HepG2 (cell line): ENCODE data around the gene LRRN4CL. TPM values are rescaled to one million over a fixed set of nuclear protein-coding genes. Genes with fewer than 3 reads are reported as not detected.
A peak's percentile ranks its signal among the peaks of the same experiment; 100 is the strongest.

Source experiments
- CCDC6 ChIP-seq: sonication (generic); formaldehyde crosslinking; IDR thresholded peaks from 2 replicates; pipeline ENCODE4 v1.8.1; 2022; ENCODE audit warnings: mild to moderate bottlenecking, missing genetic modification reagents, moderate library complexity
- EHMT2 ChIP-seq: fragments of 200-600 bp; sonication (generic); IDR thresholded peaks from 2 replicates; pipeline ENCODE4 v1.7.0; 2017; ENCODE audit warnings: antibody characterized with exemption, low read depth, low read length, borderline replicate concordance
- FIP1L1 ChIP-seq: fragments of 200-400 bp; formaldehyde crosslinking; IDR thresholded peaks from 2 replicates; pipeline ENCODE4 v1.6.1; 2018; ENCODE audit warnings: low read depth, mild to moderate bottlenecking, low read length, moderate library complexity, borderline replicate concordance; ENCODE audit not compliant: insufficient read depth
- HNRNPK ChIP-seq: fragments of 200-400 bp; formaldehyde crosslinking; IDR thresholded peaks from 2 replicates; pipeline ENCODE4 v1.6.1; 2018; ENCODE audit warnings: low read length, low read depth, moderate library complexity, mild to moderate bottlenecking; ENCODE audit not compliant: poor library complexity, severe bottlenecking
- MTF1 ChIP-seq: sonication (generic); formaldehyde crosslinking; IDR thresholded peaks from 2 replicates; pipeline ENCODE4 v1.5.0; 2020; ENCODE audit warnings: missing genetic modification reagents
- NFYB ChIP-seq: sonication (generic); formaldehyde crosslinking; IDR thresholded peaks from 2 replicates; pipeline ENCODE4 v1.4.0; 2020; ENCODE audit warnings: missing genetic modification reagents
- RBM39 ChIP-seq: fragments of 200-400 bp; formaldehyde crosslinking; IDR thresholded peaks from one replicate; pipeline ENCODE4 v1.6.1; 2018; ENCODE audit warnings: antibody characterized with exemption, mild to moderate bottlenecking, low read depth, low read length; ENCODE audit not compliant: poor library complexity, severe bottlenecking
- RFX1 ChIP-seq: fragments of 450-650 bp; IDR thresholded peaks from 2 replicates; pipeline ENCODE4 v1.6.1; 2017
- SKI ChIP-seq: fragments of 450-650 bp; IDR thresholded peaks from one replicate; pipeline ENCODE4 v1.6.1; 2018; ENCODE audit warnings: mild to moderate bottlenecking; ENCODE audit not compliant: partially characterized antibody
- SMAD1 ChIP-seq: sonication (generic); formaldehyde crosslinking; IDR thresholded peaks from 2 replicates; pipeline ENCODE4 v1.4.0; 2020; ENCODE audit warnings: missing genetic modification reagents, low read depth, mild to moderate bottlenecking, borderline replicate concordance
- TERF1 ChIP-seq: sonication (generic); formaldehyde crosslinking; IDR thresholded peaks from 2 replicates; pipeline ENCODE4 v1.8.0; 2022; ENCODE audit warnings: mild to moderate bottlenecking, missing genetic modification reagents, moderate library complexity
- ZFY ChIP-seq: sonication (generic); formaldehyde crosslinking; IDR thresholded peaks from 2 replicates; pipeline ENCODE4 v1.4.0; 2020; ENCODE audit warnings: missing genetic modification reagents
- ZNF253 ChIP-seq: sonication (generic); formaldehyde crosslinking; IDR thresholded peaks from 2 replicates; pipeline ENCODE4 v1.8.0; 2022; ENCODE audit warnings: mild to moderate bottlenecking, missing genetic modification reagents, borderline replicate concordance
- ZNF282 ChIP-seq: fragments of 450-650 bp; IDR thresholded peaks from 2 replicates; pipeline ENCODE4 v1.6.1; 2018; ENCODE audit not compliant: partially characterized antibody
- ZNF703 ChIP-seq: sonication (generic); formaldehyde crosslinking; IDR thresholded peaks from 2 replicates; pipeline ENCODE4 v1.5.1; 2020; ENCODE audit warnings: missing genetic modification reagents, mild to moderate bottlenecking, moderate library complexity, borderline replicate concordance
- ZNF775 ChIP-seq: sonication (generic); formaldehyde crosslinking; IDR thresholded peaks from 2 replicates; pipeline ENCODE4 v1.4.0; 2020; ENCODE audit warnings: missing genetic modification reagents, mild to moderate bottlenecking, moderate library complexity, borderline replicate concordance
- ZNF841 ChIP-seq: sonication (generic); formaldehyde crosslinking; IDR thresholded peaks from 2 replicates; pipeline ENCODE4 v1.8.1; 2023; ENCODE audit warnings: missing genetic modification reagents, borderline replicate concordance
- polyA plus RNA-seq, 8 experiments: library from polyadenylated mRNA; depleted of rRNA in 3 of 8; stranded (reverse) in 7 of 8; unstranded in 1 of 8; fragments of >200 nt; fragmentation: Illumina TruSeq in 4 of 8; extraction: Trizol in 4 of 8; gene quantifications; 2 replicates each; pipeline versions ENCODE4 v1.2.1 to v1.2.3, GENCODE V29; 2011 to 2016; ENCODE audit warnings: low read depth in 4 of 8, missing spikeins in 1 of 8, mixed read lengths in 1 of 8; ENCODE audit not compliant: insufficient read depth in 1 of 8
- total RNA-seq, 5 experiments: library from RNA; depleted of rRNA; stranded (reverse); fragments of >200 nt; fragmentation: Illumina TruSeq; extraction: Trizol; gene quantifications; 2 replicates each; pipeline ENCODE4 v1.2.3, GENCODE V29; 2016; ENCODE audit warnings: low read depth in 1 of 5
- TF ChIP-seq, protein P1 (sequence below): sonication (generic); formaldehyde crosslinking; IDR thresholded peaks from 2 replicates; pipeline ENCODE4 v1.4.0; 2020; ENCODE audit warnings: missing genetic modification reagents
- TF ChIP-seq, protein P2 (sequence below): sonication (generic); formaldehyde crosslinking; IDR thresholded peaks from 2 replicates; pipeline ENCODE4 v1.4.0; 2020; ENCODE audit warnings: missing genetic modification reagents, borderline replicate concordance

The LRRN4CL gene
- total and polyA plus RNA-seq, 2 of the 13 experiments (the other 11 are each of a cell fraction or from before 2014, with no cell fraction given): 0.11 TPM; not detected in 1

DNA sequence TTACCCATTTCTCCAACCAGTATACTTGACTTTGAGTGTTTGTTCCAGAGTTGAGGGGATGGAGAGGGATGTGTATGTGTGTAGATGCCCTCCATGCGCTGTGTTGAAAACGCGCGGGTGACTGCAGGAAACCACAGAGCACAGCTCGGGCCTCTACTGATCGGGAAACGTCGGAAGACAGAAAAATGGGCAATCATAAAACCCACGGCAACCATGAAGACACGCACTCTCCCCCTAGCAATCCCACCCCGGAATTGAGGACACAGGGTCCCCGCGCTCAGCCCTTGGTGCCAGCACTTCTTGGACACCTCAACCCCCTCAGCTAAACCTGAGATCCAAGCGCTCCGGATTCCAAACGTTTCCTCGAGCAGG is 18.1 kb downstream of the LRRN4CL start (continued):
- TF ChIP-seq, protein P1, sequence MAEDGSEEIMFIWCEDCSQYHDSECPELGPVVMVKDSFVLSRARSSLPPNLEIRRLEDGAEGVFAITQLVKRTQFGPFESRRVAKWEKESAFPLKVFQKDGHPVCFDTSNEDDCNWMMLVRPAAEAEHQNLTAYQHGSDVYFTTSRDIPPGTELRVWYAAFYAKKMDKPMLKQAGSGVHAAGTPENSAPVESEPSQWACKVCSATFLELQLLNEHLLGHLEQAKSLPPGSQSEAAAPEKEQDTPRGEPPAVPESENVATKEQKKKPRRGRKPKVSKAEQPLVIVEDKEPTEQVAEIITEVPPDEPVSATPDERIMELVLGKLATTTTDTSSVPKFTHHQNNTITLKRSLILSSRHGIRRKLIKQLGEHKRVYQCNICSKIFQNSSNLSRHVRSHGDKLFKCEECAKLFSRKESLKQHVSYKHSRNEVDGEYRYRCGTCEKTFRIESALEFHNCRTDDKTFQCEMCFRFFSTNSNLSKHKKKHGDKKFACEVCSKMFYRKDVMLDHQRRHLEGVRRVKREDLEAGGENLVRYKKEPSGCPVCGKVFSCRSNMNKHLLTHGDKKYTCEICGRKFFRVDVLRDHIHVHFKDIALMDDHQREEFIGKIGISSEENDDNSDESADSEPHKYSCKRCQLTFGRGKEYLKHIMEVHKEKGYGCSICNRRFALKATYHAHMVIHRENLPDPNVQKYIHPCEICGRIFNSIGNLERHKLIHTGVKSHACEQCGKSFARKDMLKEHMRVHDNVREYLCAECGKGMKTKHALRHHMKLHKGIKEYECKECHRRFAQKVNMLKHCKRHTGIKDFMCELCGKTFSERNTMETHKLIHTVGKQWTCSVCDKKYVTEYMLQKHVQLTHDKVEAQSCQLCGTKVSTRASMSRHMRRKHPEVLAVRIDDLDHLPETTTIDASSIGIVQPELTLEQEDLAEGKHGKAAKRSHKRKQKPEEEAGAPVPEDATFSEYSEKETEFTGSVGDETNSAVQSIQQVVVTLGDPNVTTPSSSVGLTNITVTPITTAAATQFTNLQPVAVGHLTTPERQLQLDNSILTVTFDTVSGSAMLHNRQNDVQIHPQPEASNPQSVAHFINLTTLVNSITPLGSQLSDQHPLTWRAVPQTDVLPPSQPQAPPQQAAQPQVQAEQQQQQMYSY (CRISPR knock-in tag): no peak
- TF ChIP-seq ZNF703 (CRISPR knock-in tag) (0 out of 2 replicates have a peak, but pooled peaks have one; percentile 17), CCDC6 (no peak), RFX1 (no peak), ZNF775 (no peak), MTF1 (no peak), HNRNPK (no peak), ZNF841 (CRISPR knock-in tag) (no peak; the same call in 1 of the 2 replicates), ZFY (CRISPR knock-in tag) (no peak; the same call in 1 of the 2 replicates), SMAD1 (CRISPR knock-in tag) (no peak), SKI (no peak), RBM39 (no peak), NFYB (CRISPR knock-in tag) (no peak), ZNF253 (no peak), ZNF282 (no peak), FIP1L1 (no peak), TERF1 (CRISPR knock-in tag) (no peak), EHMT2 (no peak)
- TF ChIP-seq, protein P2, sequence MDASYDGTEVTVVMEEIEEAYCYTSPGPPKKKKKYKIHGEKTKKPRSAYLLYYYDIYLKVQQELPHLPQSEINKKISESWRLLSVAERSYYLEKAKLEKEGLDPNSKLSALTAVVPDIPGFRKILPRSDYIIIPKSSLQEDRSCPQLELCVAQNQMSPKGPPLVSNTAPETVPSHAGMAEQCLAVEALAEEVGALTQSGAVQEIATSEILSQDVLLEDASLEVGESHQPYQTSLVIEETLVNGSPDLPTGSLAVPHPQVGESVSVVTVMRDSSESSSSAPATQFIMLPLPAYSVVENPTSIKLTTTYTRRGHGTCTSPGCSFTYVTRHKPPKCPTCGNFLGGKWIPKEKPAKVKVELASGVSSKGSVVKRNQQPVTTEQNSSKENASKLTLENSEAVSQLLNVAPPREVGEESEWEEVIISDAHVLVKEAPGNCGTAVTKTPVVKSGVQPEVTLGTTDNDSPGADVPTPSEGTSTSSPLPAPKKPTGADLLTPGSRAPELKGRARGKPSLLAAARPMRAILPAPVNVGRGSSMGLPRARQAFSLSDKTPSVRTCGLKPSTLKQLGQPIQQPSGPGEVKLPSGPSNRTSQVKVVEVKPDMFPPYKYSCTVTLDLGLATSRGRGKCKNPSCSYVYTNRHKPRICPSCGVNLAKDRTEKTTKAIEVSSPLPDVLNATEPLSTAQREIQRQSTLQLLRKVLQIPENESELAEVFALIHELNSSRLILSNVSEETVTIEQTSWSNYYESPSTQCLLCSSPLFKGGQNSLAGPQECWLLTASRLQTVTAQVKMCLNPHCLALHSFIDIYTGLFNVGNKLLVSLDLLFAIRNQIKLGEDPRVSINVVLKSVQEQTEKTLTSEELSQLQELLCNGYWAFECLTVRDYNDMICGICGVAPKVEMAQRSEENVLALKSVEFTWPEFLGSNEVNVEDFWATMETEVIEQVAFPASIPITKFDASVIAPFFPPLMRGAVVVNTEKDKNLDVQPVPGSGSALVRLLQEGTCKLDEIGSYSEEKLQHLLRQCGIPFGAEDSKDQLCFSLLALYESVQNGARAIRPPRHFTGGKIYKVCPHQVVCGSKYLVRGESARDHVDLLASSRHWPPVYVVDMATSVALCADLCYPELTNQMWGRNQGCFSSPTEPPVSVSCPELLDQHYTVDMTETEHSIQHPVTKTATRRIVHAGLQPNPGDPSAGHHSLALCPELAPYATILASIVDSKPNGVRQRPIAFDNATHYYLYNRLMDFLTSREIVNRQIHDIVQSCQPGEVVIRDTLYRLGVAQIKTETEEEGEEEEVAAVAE (CRISPR knock-in tag): no peak
